GM12891 (cell line): ENCODE measurements around the gene TRUB1.

ENCODE experiments used
- POLR2A ChIP-seq: IDR thresholded peaks from 2 replicates; pipeline ENCODE4 v1.6.1; 2011; ENCODE audit warnings: low read depth, low read length, control low read depth
- POLR2AphosphoS5 ChIP-seq: IDR thresholded peaks from 2 replicates; pipeline ENCODE4 v1.6.1; 2011; ENCODE audit warnings: low read depth, low read length, control low read depth
- TAF1 ChIP-seq: IDR thresholded peaks from 2 replicates; pipeline ENCODE4 v1.6.1; 2011; ENCODE audit warnings: low read depth, low read length, control low read depth

DNA sequence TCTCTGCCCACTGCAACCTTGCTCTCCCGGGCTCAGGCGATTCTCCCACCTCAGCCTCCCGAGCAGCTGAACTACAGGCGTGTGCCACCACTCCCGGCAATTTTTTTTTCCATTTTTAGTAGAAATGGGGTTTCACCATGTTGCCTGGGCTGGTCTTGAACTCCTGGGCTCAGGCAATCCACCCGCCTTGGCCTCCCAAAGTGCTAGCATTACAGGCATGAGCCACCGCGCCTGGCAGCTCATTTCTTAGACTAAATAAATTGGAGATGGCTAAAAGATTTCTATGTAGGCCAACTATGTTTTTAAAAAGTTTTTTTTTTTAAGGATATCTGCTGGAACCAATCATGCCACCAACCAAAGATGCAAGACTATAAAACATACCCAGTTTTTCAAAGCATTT lies 67.8 kb downstream of the TRUB1 start:
- no peak for TF ChIP-seq POLR2A
- no peak for TF ChIP-seq TAF1
- TF ChIP-seq POLR2AphosphoS5 = no peak
